IMR-90 (cell line): ENCODE results near the gene YBEY. TPM values are rescaled to one million over a fixed set of nuclear protein-coding genes. Genes with fewer than 3 reads are reported as not detected.
A peak's percentile ranks its signal among the peaks of the same experiment; 100 is the strongest.

ENCODE experiments used
- ATAC-seq: fragments of 200-7000 bp; cut with Tn5 transposase; 2 replicates; pipeline ENCODE4 v1.9.1; 2020; ENCODE audit warnings: low read depth, mild to moderate bottlenecking, moderate library complexity
- BruUV-seq: library from RNA; stranded (reverse); fragments of 400-500 nt; replicated peaks from 2 replicates; lab custom pipeline; 2021; lab: Mats Ljungman, UMichigan
- CTCF ChIA-PET: fragments of 300-600 bp; formaldehyde crosslinking; extraction: SDS; loops from one replicate; lab custom pipeline; 2021; ENCODE audit warnings: antibody characterized with exemption; lab: Yijun Ruan, JAX
- POLR2A ChIA-PET: fragments of 300-600 bp; sonication (Branson Sonifier 250); formaldehyde crosslinking; loops from one replicate; lab custom pipeline; 2022; ENCODE audit warnings: antibody characterized with exemption; ENCODE audit not compliant: unreplicated experiment; lab: Charles Lee
- DNase-seq: peaks from one replicate; pipeline ENCODE4 v3.0.0; 2013
- H2AFZ ChIP-seq: replicated peaks from 2 replicates; pipeline ENCODE3; 2013; ENCODE audit warnings: low read length, mild to moderate bottlenecking; ENCODE audit not compliant: poor library complexity
- H2AK5ac ChIP-seq: 2 replicates; pipeline ENCODE4 v1.6.1; 2013; ENCODE audit warnings: low read depth, low read length, inconsistent platforms
- H2AK9ac ChIP-seq: replicated peaks from 2 replicates; pipeline ENCODE3; 2013; ENCODE audit warnings: mild to moderate bottlenecking, low read depth, low read length, moderate library complexity; ENCODE audit not compliant: poor library complexity
- H2BK120ac ChIP-seq: 2 replicates; pipeline ENCODE4 v1.6.1; 2013; ENCODE audit warnings: low read depth, low read length, inconsistent platforms
- H2BK15ac ChIP-seq: 3 replicates; pipeline ENCODE4 v1.6.1; 2013; ENCODE audit warnings: low read depth, low read length, inconsistent platforms
- H2BK20ac ChIP-seq: 2 replicates; pipeline ENCODE4 v1.6.1; 2013; ENCODE audit warnings: low read depth, mild to moderate bottlenecking, inconsistent platforms, low read length, moderate library complexity
- H2BK5ac ChIP-seq: 2 replicates; pipeline ENCODE4 v1.6.1; 2013; ENCODE audit warnings: mild to moderate bottlenecking, low read depth, low read length, inconsistent platforms; ENCODE audit not compliant: poor library complexity, severe bottlenecking
- H3K14ac ChIP-seq: replicated peaks from 2 replicates; pipeline ENCODE4 v1.6.1; 2013; ENCODE audit warnings: low read depth, low read length, inconsistent platforms
- H3K18ac ChIP-seq: 2 replicates; pipeline ENCODE4 v1.6.1; 2013; ENCODE audit warnings: low read depth, low read length, control low read depth
- H3K23ac ChIP-seq: 2 replicates; pipeline ENCODE4 v1.6.1; 2013; ENCODE audit warnings: low read depth, low read length, inconsistent platforms
- H3K27ac ChIP-seq: 2 replicates; pipeline ENCODE4 v1.5.1; 2013; ENCODE audit warnings: mild to moderate bottlenecking, control low read depth, low read length; ENCODE audit not compliant: insufficient read depth
- H3K27me3 ChIP-seq: 2 replicates; pipeline ENCODE4 v1.6.1; 2013; ENCODE audit warnings: low read length; ENCODE audit not compliant: control insufficient read depth, insufficient read depth
- H3K36me3 ChIP-seq: 2 replicates; pipeline ENCODE4 v1.6.1; 2013; ENCODE audit warnings: low read length, mixed read lengths; ENCODE audit not compliant: control insufficient read depth, insufficient read depth
- H3K4ac ChIP-seq: 2 replicates; pipeline ENCODE4 v1.6.1; 2013; ENCODE audit warnings: low read depth, low read length, inconsistent platforms
- H3K4me1 ChIP-seq: 2 replicates; pipeline ENCODE4 v1.6.1; 2013; ENCODE audit warnings: low read length, mixed read lengths; ENCODE audit not compliant: control insufficient read depth, insufficient read depth
- H3K4me2 ChIP-seq: 2 replicates; pipeline ENCODE4 v1.6.1; 2013; ENCODE audit warnings: low read depth, mild to moderate bottlenecking, control low read depth, low read length, moderate library complexity
- H3K4me3 ChIP-seq: 2 replicates; pipeline ENCODE4 v1.5.1; 2013; ENCODE audit warnings: low read depth, mild to moderate bottlenecking, control low read depth, low read length, moderate library complexity; ENCODE audit not compliant: insufficient read depth
- H3K56ac ChIP-seq: 2 replicates; pipeline ENCODE4 v1.6.1; 2013; ENCODE audit warnings: low read length, inconsistent platforms; ENCODE audit not compliant: insufficient read depth; ENCODE audit errors: extremely low read depth
- H3K79me1 ChIP-seq, 2 experiments: 2 replicates each; pipeline ENCODE4 v1.6.1; 2013; ENCODE audit warnings: low read length in 2 of 2, inconsistent platforms in 1 of 2, low read depth in 1 of 2
- H3K9ac ChIP-seq: 2 replicates; pipeline ENCODE4 v1.6.1; 2013; ENCODE audit warnings: low read depth, low read length, control low read depth
- H3K9me1 ChIP-seq: 2 replicates; pipeline ENCODE4 v1.6.1; 2013; ENCODE audit warnings: low read length, inconsistent platforms; ENCODE audit not compliant: insufficient read depth
- H3K9me3 ChIP-seq: 2 replicates; pipeline ENCODE4 v1.6.1; 2013; ENCODE audit warnings: low read length; ENCODE audit not compliant: control insufficient read depth, insufficient read depth
- H4K20me1 ChIP-seq: 2 replicates; pipeline ENCODE4 v1.6.1; 2013; ENCODE audit warnings: low read length, inconsistent platforms; ENCODE audit not compliant: insufficient read depth
- H4K5ac ChIP-seq: 2 replicates; pipeline ENCODE4 v1.6.1; 2013; ENCODE audit warnings: mild to moderate bottlenecking, low read depth, low read length, control low read depth
- H4K8ac ChIP-seq, 2 experiments: 2 replicates each; pipeline ENCODE4 v1.6.1; 2013; ENCODE audit warnings: low read depth in 2 of 2, low read length in 2 of 2, control low read depth in 1 of 2, inconsistent platforms in 1 of 2
- H4K91ac ChIP-seq: 2 replicates; pipeline ENCODE4 v1.6.1; 2013; ENCODE audit warnings: low read depth, low read length, inconsistent platforms; ENCODE audit not compliant: insufficient read depth
- BHLHE40 ChIP-seq: fragments of 150-350 bp; IDR thresholded peaks from 2 replicates; pipeline ENCODE4 v1.6.1; 2016; ENCODE audit warnings: mild to moderate bottlenecking, low read depth, low read length
- CEBPB ChIP-seq: IDR thresholded peaks from 2 replicates; pipeline ENCODE4 v1.6.1; 2012; ENCODE audit warnings: low read depth, low read length, improper control_type of control experiment
- FOS ChIP-seq: fragments of 150-350 bp; IDR thresholded peaks from 2 replicates; pipeline ENCODE4 v1.6.1; 2016; ENCODE audit warnings: low read depth, low read length
- MAZ ChIP-seq: IDR thresholded peaks from 2 replicates; pipeline ENCODE4 v1.6.1; 2012; ENCODE audit warnings: low read depth, mild to moderate bottlenecking, low read length, improper control_type of control experiment, moderate library complexity, borderline replicate concordance
- MXI1 ChIP-seq: IDR thresholded peaks from 2 replicates; pipeline ENCODE4 v1.6.1; 2012; ENCODE audit warnings: low read depth, mild to moderate bottlenecking, low read length, moderate library complexity, borderline replicate concordance
- POLR2A ChIP-seq: IDR thresholded peaks from 2 replicates; pipeline ENCODE4 v1.6.1; 2012; ENCODE audit warnings: mild to moderate bottlenecking, low read depth, low read length
- RAD21 ChIP-seq: IDR thresholded peaks from 2 replicates; pipeline ENCODE4 v1.6.1; 2012; ENCODE audit warnings: low read length, improper control_type of control experiment
- RCOR1 ChIP-seq: IDR thresholded peaks from 2 replicates; pipeline ENCODE4 v1.6.1; 2012; ENCODE audit warnings: mild to moderate bottlenecking, low read length, improper control_type of control experiment; ENCODE audit not compliant: insufficient replicate concordance
- WGBS, 2 experiments: methylation state at CpG; one replicate each; pipeline versions ENCODE4 v1.1.5 to v1.1.7; 2013; ENCODE audit warnings: missing lambda C conversion rate in 2 of 2; ENCODE audit not compliant: insufficient read length in 1 of 2; ENCODE audit errors: extremely low coverage in 2 of 2; 5-methylcytosine and 5-hydroxymethylcytosine counted together
- dilution Hi-C: fragments of 300-500 bp; cut with HindIII; formaldehyde crosslinking; loops from one replicate; pipeline ENCODE4 v1.14.3; 2018; ENCODE audit warnings: low sequenced_read_pairs; ENCODE audit not compliant: unreplicated experiment
- in situ Hi-C: fragments of 300-500 bp; cut with MboI; formaldehyde crosslinking; loops from 3 replicates; pipeline ENCODE4 v1.14.3; 2019; ENCODE audit warnings: low sequenced_read_pairs, inconsistent platforms, mixed read lengths
- intact Hi-C: fragments of 100-400 bp; cut with micrococcal nuclease; formaldehyde crosslinking; loops from 2 replicates; pipeline ENCODE4 v1.10.0; 2022
- polyA plus RNA-seq, 3 experiments: library from polyadenylated mRNA; depleted of rRNA; stranded (reverse); fragments of >200 nt; gene quantifications; 2 replicates each; pipeline ENCODE4 v1.2.3, GENCODE V29; 2012; ENCODE audit warnings: low replicate concordance in 1 of 3
- total RNA-seq: library from RNA; depleted of rRNA; stranded (reverse); fragments of >200 nt; gene quantifications from 2 replicates; pipeline ENCODE4 v1.2.3, GENCODE V29; 2012
- TF ChIP-seq, protein P1 (sequence below): fragments of 150-350 bp; IDR thresholded peaks from 2 replicates; pipeline ENCODE4 v1.6.1; 2017; ENCODE audit warnings: mild to moderate bottlenecking, antibody characterized with exemption, low read length, low read depth
- TF ChIP-seq, protein P2 (sequence below): conservative IDR thresholded peaks from 2 replicates; pipeline ENCODE4 v1.5.1; 2012; ENCODE audit warnings: mild to moderate bottlenecking, low read depth, low read length, improper control_type of control experiment
- TF ChIP-seq, protein P3 (sequence below): fragments of 150-350 bp; IDR thresholded peaks from 2 replicates; pipeline ENCODE4 v1.6.1; 2016; ENCODE audit warnings: low read depth, mild to moderate bottlenecking, low read length, moderate library complexity, borderline replicate concordance

Gene YBEY
- total and polyA plus RNA-seq, 2 of the 4 experiments (the other 2 are of a cell fraction): 5.9 to 26.2 TPM

DNA sequence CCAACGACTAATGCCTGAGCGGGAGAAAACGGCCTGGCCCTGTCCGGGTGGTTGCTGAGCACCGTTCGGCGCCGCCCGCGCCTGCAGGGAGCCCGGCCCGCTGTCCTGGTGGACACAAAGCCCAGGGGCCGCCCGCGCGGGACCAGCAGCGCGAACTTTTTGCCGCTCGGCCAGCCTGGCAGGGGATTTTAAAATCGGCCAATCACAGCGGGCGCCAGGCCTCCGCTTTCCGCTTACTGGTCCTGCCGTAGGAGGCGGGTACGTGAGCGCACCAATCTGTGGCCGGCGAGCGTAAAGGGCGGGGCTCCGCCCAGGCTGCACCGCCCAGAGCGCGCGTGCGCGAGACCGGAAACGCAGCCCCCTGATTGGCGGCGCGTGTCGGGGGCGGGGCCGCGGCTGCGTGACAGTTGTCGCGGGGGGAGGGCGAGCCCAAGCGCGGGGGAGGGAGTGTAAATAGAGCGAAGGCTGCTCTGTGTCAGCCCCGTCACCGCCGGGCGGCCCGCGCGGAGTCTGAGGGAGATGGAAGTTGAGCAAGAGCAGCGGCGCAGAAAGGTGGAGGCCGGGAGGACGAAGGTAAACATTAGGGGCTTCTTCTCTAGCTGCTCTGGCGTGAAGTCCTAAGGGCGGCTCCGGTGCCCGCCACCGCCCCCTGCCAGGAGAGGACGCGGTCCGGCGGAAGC, 37.7 kb downstream of the YBEY start, which contains the start of the genes C21orf58 and PCNT:
TSS of gene C21orf58 (minus strand) at position 161 of the 680 bp plus-strand sequence. CDS start 1,132 bp downstream, outside the sequence.
TSS of gene PCNT (plus strand) at position 447 of the 680 bp plus-strand sequence. CDS start at position 520, 73 bp downstream.
- no peak within 1 kb of the TSS for H2BK20ac ChIP-seq
- peaks cover 11% of the 10 kb centered on the region for H3K4me1 ChIP-seq
- no peak within 1 kb of the TSS for H3K18ac ChIP-seq
- H3K14ac ChIP-seq: peak within 1 kb of the TSS; percentile 91
- dilution Hi-C loops (no loop called here), in situ Hi-C loops (no loop called here), intact Hi-C loops (loop anchor here (10.0 kb wide), 1 partner anchor 349 kb away; no protein-coding TSS in a partner anchor)
- peak within 1 kb of the TSS; percentile 85 for H3K9ac ChIP-seq
- H2AFZ ChIP-seq: peak within 1 kb of the TSS; percentile 93
- H3K27me3 ChIP-seq: no peaks in the 10 kb centered on the region
- ATAC-seq: peak; percentile 85
- H3K4ac ChIP-seq: peak within 1 kb of the TSS; percentile 87
- H4K5ac ChIP-seq: peak within 1 kb of the TSS; percentile 36
- H2BK5ac ChIP-seq: peak within 1 kb of the TSS; percentile 85
- H3K79me1 ChIP-seq: peaks cover 19 to 60% of the 10 kb centered on the region in 2 experiments
- H2BK120ac ChIP-seq: peak within 1 kb of the TSS; percentile 2; the same call in 1 of the 2 replicates
- no peaks in the 10 kb centered on the region for H3K9me3 ChIP-seq
- H3K4me3 ChIP-seq: peak within 1 kb of the TSS; percentile 85
- TF ChIP-seq MXI1 (peak; percentile 34; the same call in 1 of the 2 replicates), CEBPB (peak; percentile 43; the same call in 1 of the 2 replicates), MAZ (peak; percentile 69; the same call in 1 of the 2 replicates), POLR2A (peak; percentile 53; the same call in 1 of the 2 replicates), FOS (peak; percentile 45; the same call in 1 of the 2 replicates), RAD21 (no peak), BHLHE40 (0 out of 2 replicates have a peak, but pooled peaks have one; percentile 26), RCOR1 (no peak)
- TF ChIP-seq, protein P1, sequence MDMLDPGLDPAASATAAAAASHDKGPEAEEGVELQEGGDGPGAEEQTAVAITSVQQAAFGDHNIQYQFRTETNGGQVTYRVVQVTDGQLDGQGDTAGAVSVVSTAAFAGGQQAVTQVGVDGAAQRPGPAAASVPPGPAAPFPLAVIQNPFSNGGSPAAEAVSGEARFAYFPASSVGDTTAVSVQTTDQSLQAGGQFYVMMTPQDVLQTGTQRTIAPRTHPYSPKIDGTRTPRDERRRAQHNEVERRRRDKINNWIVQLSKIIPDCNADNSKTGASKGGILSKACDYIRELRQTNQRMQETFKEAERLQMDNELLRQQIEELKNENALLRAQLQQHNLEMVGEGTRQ: no peak
- TF ChIP-seq, protein P2, sequence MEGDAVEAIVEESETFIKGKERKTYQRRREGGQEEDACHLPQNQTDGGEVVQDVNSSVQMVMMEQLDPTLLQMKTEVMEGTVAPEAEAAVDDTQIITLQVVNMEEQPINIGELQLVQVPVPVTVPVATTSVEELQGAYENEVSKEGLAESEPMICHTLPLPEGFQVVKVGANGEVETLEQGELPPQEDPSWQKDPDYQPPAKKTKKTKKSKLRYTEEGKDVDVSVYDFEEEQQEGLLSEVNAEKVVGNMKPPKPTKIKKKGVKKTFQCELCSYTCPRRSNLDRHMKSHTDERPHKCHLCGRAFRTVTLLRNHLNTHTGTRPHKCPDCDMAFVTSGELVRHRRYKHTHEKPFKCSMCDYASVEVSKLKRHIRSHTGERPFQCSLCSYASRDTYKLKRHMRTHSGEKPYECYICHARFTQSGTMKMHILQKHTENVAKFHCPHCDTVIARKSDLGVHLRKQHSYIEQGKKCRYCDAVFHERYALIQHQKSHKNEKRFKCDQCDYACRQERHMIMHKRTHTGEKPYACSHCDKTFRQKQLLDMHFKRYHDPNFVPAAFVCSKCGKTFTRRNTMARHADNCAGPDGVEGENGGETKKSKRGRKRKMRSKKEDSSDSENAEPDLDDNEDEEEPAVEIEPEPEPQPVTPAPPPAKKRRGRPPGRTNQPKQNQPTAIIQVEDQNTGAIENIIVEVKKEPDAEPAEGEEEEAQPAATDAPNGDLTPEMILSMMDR: no peak
- TF ChIP-seq, protein P3, sequence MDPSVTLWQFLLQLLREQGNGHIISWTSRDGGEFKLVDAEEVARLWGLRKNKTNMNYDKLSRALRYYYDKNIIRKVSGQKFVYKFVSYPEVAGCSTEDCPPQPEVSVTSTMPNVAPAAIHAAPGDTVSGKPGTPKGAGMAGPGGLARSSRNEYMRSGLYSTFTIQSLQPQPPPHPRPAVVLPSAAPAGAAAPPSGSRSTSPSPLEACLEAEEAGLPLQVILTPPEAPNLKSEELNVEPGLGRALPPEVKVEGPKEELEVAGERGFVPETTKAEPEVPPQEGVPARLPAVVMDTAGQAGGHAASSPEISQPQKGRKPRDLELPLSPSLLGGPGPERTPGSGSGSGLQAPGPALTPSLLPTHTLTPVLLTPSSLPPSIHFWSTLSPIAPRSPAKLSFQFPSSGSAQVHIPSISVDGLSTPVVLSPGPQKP: no peak
- no peak within 1 kb of the TSS; the same call in 2 of the 3 replicates for H2BK15ac ChIP-seq
- H3K27ac ChIP-seq: peak within 1 kb of the TSS; percentile 76
- BruUV-seq: no TSS peak
- H4K8ac ChIP-seq: peak within 1 kb of the TSS; percentile 57 to 79
- H3K56ac ChIP-seq: peak within 1 kb of the TSS; percentile 77
- H3K4me2 ChIP-seq: peak within 1 kb of the TSS; percentile 96
- peaks cover 3% of the 10 kb centered on the region for H3K36me3 ChIP-seq
- H2AK5ac ChIP-seq: peak within 1 kb of the TSS; percentile 71
- WGBS, 2 experiments: 0% methylated on average over 28 of the region's 76 CpGs; no CpG with 5 or more reads in 1 of the 2 experiments
- H3K23ac ChIP-seq: peak within 1 kb of the TSS; percentile 77
- peaks cover 13% of the 10 kb centered on the region for H4K20me1 ChIP-seq
- H4K91ac ChIP-seq: peak within 1 kb of the TSS; percentile 63
- POLR2A ChIA-PET: no interaction called here
- DNase-seq: peak; percentile 97
- H2AK9ac ChIP-seq: peak within 1 kb of the TSS; percentile 98
- CTCF ChIA-PET: no interaction called here
- peaks cover 9% of the 10 kb centered on the region; the same call in 1 of the 2 replicates for H3K9me1 ChIP-seq
